Activated B cell treated with CpG ODN at 0.5 μM for 24 hours (primary cell): ENCODE results near the gene BIK. TPM values are rescaled to one million over a fixed set of nuclear protein-coding genes. Genes with fewer than 3 reads are reported as not detected.

Experiments used
- ATAC-seq: fragments of 200-7000 bp; cut with Tn5 transposase; one replicate; pipeline ENCODE4 v1.10.0; 2021; ENCODE audit warnings: low read depth, mild to moderate bottlenecking, moderate library complexity
- CTCF ChIA-PET: fragments of 350-600 bp; sonication (Branson Sonifier 250); formaldehyde crosslinking; loops from one replicate; lab custom pipeline; 2021; ENCODE audit warnings: antibody characterized with exemption; lab: Charles Lee
- POLR2A ChIA-PET: fragments of 350-600 bp; sonication (Branson Sonifier 250); formaldehyde crosslinking; loops from one replicate; lab custom pipeline; 2021; ENCODE audit warnings: antibody characterized with exemption; lab: Charles Lee
- DNase-seq: peaks from one replicate; pipeline ENCODE4 v3.0.0; 2022
- H3K27ac Mint-ChIP-seq: one replicate; pipeline ENCODE4 v1.8.0; 2020; ENCODE audit warnings: mixed read lengths
- H3K27me3 Mint-ChIP-seq: one replicate; pipeline ENCODE4 v1.8.0; 2021; ENCODE audit warnings: mixed read lengths
- H3K36me3 Mint-ChIP-seq: one replicate; pipeline ENCODE4 v1.8.0; 2021; ENCODE audit warnings: low read depth, mixed read lengths
- H3K4me1 Mint-ChIP-seq: one replicate; pipeline ENCODE4 v1.8.0; 2021; ENCODE audit warnings: mixed read lengths
- H3K4me3 Mint-ChIP-seq: one replicate; pipeline ENCODE4 v1.8.0; 2020; ENCODE audit warnings: mild to moderate bottlenecking, mixed read lengths
- H3K9me3 Mint-ChIP-seq: one replicate; pipeline ENCODE4 v1.8.0; 2020; ENCODE audit warnings: mixed read lengths
- intact Hi-C: fragments of 100-400 bp; cut with micrococcal nuclease; formaldehyde crosslinking; loops from one replicate; pipeline ENCODE4 v1.15.1; 2024
- total RNA-seq: library from RNA; stranded (reverse); gene quantifications from 2 replicates; pipeline ENCODE4 v1.2.3, GENCODE V29; 2022
- TF ChIP-seq, protein P1 (sequence below): fragments of 200-600 bp; IDR thresholded peaks from one replicate; pipeline ENCODE4 v1.8.0; 2022; ENCODE audit warnings: antibody characterized with exemption, mild to moderate bottlenecking

Gene BIK, protein sequence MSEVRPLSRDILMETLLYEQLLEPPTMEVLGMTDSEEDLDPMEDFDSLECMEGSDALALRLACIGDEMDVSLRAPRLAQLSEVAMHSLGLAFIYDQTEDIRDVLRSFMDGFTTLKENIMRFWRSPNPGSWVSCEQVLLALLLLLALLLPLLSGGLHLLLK
- total RNA-seq = 2.6 TPM in 2 replicates

- ChIA-PET CTCF (interaction anchor here (1.1 kb wide), 1 partner anchor 25 kb away, joined by 4 read pairs; no protein-coding TSS in a partner anchor), POLR2A (interaction anchor here (0.9 kb wide), 1 partner anchor 10 kb away, joined by 3 read pairs; no protein-coding TSS in a partner anchor)
- peak within 1 kb of the TSS; percentile 72 for H3K4me3 Mint-ChIP-seq
- no peaks in the 10 kb centered on the region for H3K9me3 Mint-ChIP-seq
- intact Hi-C loops = loop anchor here (1.0 to 10.0 kb wide), 7 partner anchors 9 to 446 kb away; partner anchors contain the start of genes TSPO, TTLL1 and TTLL12
- DNase-seq = peak; percentile 29
- TF ChIP-seq, protein P1, sequence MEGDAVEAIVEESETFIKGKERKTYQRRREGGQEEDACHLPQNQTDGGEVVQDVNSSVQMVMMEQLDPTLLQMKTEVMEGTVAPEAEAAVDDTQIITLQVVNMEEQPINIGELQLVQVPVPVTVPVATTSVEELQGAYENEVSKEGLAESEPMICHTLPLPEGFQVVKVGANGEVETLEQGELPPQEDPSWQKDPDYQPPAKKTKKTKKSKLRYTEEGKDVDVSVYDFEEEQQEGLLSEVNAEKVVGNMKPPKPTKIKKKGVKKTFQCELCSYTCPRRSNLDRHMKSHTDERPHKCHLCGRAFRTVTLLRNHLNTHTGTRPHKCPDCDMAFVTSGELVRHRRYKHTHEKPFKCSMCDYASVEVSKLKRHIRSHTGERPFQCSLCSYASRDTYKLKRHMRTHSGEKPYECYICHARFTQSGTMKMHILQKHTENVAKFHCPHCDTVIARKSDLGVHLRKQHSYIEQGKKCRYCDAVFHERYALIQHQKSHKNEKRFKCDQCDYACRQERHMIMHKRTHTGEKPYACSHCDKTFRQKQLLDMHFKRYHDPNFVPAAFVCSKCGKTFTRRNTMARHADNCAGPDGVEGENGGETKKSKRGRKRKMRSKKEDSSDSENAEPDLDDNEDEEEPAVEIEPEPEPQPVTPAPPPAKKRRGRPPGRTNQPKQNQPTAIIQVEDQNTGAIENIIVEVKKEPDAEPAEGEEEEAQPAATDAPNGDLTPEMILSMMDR = no peak
- H3K4me1 Mint-ChIP-seq = peaks cover 22% of the 10 kb centered on the region
- H3K27ac Mint-ChIP-seq = no peak within 1 kb of the TSS
- peak; percentile 60 for ATAC-seq
- H3K27me3 Mint-ChIP-seq = peaks cover 29% of the 10 kb centered on the region
- no peaks in the 10 kb centered on the region for H3K36me3 Mint-ChIP-seq
These were observed at the start of gene BIK for GRCh38 chr22:43110444-43110926. Gene BIK, plus strand, starts transcription at chr22:43110750. Its CDS starts 13,273 bp downstream, at chr22:43124023.

- ATAC-seq = no peak
- no peak overlapping the region for H3K27ac Mint-ChIP-seq
These were observed 44.4 kb upstream of the BIK start for GRCh38 chr22:43066134-43066533.

GRCh38 chr22:43066844-43067385 is 43.6 kb upstream of the BIK start:
- H3K4me1 Mint-ChIP-seq = no peaks in the 10 kb centered on the region
- H3K9me3 Mint-ChIP-seq = no peaks in the 10 kb centered on the region
- POLR2A ChIA-PET = no interaction called here
- no peak overlapping the region for H3K4me3 Mint-ChIP-seq
- TF ChIP-seq, protein P1 = no peak
- peaks cover 6% of the 10 kb centered on the region for H3K36me3 Mint-ChIP-seq
- no peak overlapping the region for H3K27ac Mint-ChIP-seq
- DNase-seq (no peak), ATAC-seq (no peak)
- CTCF ChIA-PET = no interaction called here
- intact Hi-C loops = no loop called here
- no peaks in the 10 kb centered on the region for H3K27me3 Mint-ChIP-seq

More at GRCh38 chr22:43066134-43066533, 44.4 kb upstream of the BIK start:
- H3K36me3 Mint-ChIP-seq = peaks cover 6% of the 10 kb centered on the region
- H3K9me3 Mint-ChIP-seq = no peaks in the 10 kb centered on the region
- ChIA-PET CTCF (no interaction called here), POLR2A (no interaction called here)
- no peak overlapping the region for H3K4me3 Mint-ChIP-seq
- no peaks in the 10 kb centered on the region for H3K27me3 Mint-ChIP-seq
- no peak for DNase-seq
- TF ChIP-seq, protein P1 = no peak
- no peaks in the 10 kb centered on the region for H3K4me1 Mint-ChIP-seq
- intact Hi-C loops = no loop called here

DNA sequence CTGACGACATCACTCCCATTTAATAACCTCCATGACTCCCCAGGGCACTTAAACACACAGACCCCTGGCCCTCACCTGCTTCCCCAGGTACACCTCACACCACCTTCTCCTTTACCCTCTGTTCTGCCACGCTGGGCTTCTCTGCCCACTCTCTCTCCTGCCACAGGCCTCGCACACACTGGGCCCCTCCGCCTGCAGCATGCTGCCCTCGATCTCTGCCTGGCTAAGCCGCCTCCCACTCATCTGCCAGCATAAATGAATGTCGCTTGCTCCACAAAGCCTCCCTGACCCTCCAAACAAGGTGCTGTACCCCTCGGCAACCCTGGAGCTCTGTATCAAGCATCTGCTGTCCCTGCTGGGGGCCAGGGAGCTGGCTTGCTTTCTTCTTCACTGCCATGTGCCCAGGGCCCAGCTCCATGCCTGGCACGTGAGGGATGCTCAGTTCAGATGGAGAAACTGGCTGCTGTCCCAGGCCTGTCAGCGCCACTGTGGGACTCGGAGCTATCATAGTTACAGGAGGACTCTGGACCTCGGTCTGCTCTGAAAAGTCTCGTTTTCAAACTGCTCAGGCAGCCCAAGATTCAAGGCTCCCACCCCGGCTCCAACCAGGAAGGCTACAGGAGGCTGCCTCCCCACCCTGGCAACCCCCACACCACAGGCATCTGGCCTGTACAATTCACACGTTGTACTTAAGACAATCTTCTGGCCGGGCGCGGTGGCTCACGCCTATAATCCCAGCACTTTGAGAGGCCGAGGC is 33.3 kb upstream of the BIK start:
- ATAC-seq = no peak
- intact Hi-C loops = no loop called here
- H3K9me3 Mint-ChIP-seq = no peaks in the 10 kb centered on the region
- no peak overlapping the region for H3K4me3 Mint-ChIP-seq
- TF ChIP-seq, protein P1 = no peak
- ChIA-PET POLR2A (interaction anchor here (0.6 kb wide), 1 partner anchor 72 kb away, joined by 7 read pairs; no protein-coding TSS in a partner anchor), CTCF (no interaction called here)
- H3K36me3 Mint-ChIP-seq = no peaks in the 10 kb centered on the region
- H3K27me3 Mint-ChIP-seq = no peaks in the 10 kb centered on the region
- no peak overlapping the region for H3K27ac Mint-ChIP-seq
- H3K4me1 Mint-ChIP-seq = no peaks in the 10 kb centered on the region
- DNase-seq = no peak

DNA sequence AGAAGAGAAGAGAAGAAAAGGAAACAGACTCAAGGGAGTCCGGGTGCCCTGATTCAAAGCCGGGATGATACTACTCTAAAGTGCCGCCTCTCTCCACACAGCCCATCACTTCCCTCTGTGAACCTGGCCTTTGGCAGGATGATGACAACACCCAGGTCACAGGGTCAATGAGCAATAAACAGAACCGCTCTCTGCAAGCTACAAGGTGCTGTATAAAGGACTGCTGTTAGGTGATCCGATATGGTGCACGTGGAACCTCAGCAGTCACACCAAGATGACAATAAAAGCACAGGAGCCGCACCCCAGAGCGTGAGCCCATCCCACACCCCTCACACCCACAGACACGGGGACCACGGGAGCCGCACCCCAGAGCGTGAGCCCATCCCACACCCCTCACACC is 32.0 kb upstream of the BIK start:
- H3K27ac Mint-ChIP-seq = no peak overlapping the region

More for the DNA sequence above, 32.0 kb upstream of the BIK start:
- ChIA-PET CTCF (no interaction called here), POLR2A (no interaction called here)
- Mint-ChIP-seq H3K27me3 (no peaks in the 10 kb centered on the region), H3K36me3 (no peaks in the 10 kb centered on the region), H3K9me3 (no peaks in the 10 kb centered on the region), H3K4me3 (no peak overlapping the region), H3K4me1 (no peaks in the 10 kb centered on the region)
- intact Hi-C loops = no loop called here
- TF ChIP-seq, protein P1 = no peak
- no peak for ATAC-seq
- no peak for DNase-seq
